HG03039 (cell line): ENCODE data around the gene THBS2.

Experiments
- ATAC-seq: cut with Tn5 transposase; IDR thresholded peaks from one replicate; pipeline ENCODE4 v1.9.1; 2021; ENCODE audit warnings: mild to moderate bottlenecking, moderate library complexity; ENCODE audit not compliant: unreplicated experiment

The THBS2 gene

GRCh38 chr6:169168302-169168630 lies 85.4 kb downstream of the THBS2 start:
- no peak for ATAC-seq

- ATAC-seq = no peak
Measured at GRCh38 chr6:169167581-169168301, 85.9 kb downstream of the THBS2 start.

GRCh38 chr6:169166896-169167580 lies 86.6 kb downstream of the THBS2 start:
- no peak for ATAC-seq
